Erythroblast (primary cell): ENCODE measurements around the gene KCNE1.

Experiments
- GATA1 ChIP-seq: IDR thresholded peaks from 2 replicates; pipeline ENCODE4 v1.6.1; 2011; ENCODE audit warnings: low read depth, mild to moderate bottlenecking, control low read depth, low read length, moderate library complexity
- POLR2A ChIP-seq: IDR thresholded peaks from 2 replicates; pipeline ENCODE4 v1.6.1; 2011; ENCODE audit warnings: mild to moderate bottlenecking, low read length

DNA sequence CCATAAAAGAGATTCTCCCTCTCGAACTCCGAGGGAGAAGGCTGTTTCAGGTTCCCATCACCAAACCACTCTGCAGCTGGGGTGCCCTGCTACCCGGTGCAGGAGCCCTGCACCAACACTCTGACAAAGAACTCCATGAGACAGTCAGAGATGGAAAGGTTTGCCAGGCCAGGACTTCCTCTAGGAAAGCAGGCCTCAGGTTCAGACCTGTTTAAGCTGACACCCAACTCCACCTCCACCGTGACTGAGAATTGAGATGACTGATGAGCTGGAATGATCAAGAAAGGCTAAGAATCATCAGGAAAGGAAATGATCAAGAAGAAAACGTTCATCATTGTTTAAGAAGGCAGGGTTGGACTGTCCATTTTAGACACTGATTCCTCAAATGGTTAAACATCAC is 46.2 kb upstream of the KCNE1 start:
- no peak for TF ChIP-seq POLR2A
- TF ChIP-seq GATA1, result no peak
